Neural crest cell (in vitro differentiated cells): Measurements from ENCODE around the gene NDUFS3. TPM values are rescaled to one million over a fixed set of nuclear protein-coding genes. Genes with fewer than 3 reads are reported as not detected.

Source experiments
- DNase-seq: peaks from one replicate; pipeline ENCODE4 v3.0.0; 2021; ENCODE audit warnings: low read depth, mixed read lengths, low spot score
- H3K27ac Mint-ChIP-seq: one replicate; pipeline ENCODE4 v1.8.0; 2021; ENCODE audit warnings: mild to moderate bottlenecking, mixed read lengths; ENCODE audit not compliant: unreplicated experiment
- H3K27me3 Mint-ChIP-seq: 2 replicates; pipeline ENCODE4 v1.8.0; 2021; ENCODE audit warnings: low read depth, mild to moderate bottlenecking, mixed read lengths
- H3K36me3 Mint-ChIP-seq: 2 replicates; pipeline ENCODE4 v1.8.0; 2021; ENCODE audit warnings: low read depth, mild to moderate bottlenecking, mixed read lengths
- H3K4me1 Mint-ChIP-seq: 2 replicates; pipeline ENCODE4 v1.8.0; 2021; ENCODE audit warnings: mixed read lengths
- H3K4me3 Mint-ChIP-seq: one replicate; pipeline ENCODE4 v1.8.0; 2021; ENCODE audit warnings: mild to moderate bottlenecking, mixed read lengths
- H3K9me3 Mint-ChIP-seq: 2 replicates; pipeline ENCODE4 v1.8.0; 2021; ENCODE audit warnings: mixed read lengths
- total RNA-seq: library from RNA; stranded (reverse); gene quantifications from 2 replicates; pipeline ENCODE4 v1.2.1, GENCODE V29; 2021
- TF ChIP-seq, protein P1 (sequence below): fragments of 200-600 bp; sonication (generic); conservative IDR thresholded peaks from 2 replicates; pipeline ENCODE4 v1.5.0; 2021; ENCODE audit warnings: antibody characterized with exemption, mild to moderate bottlenecking

NDUFS3 gene
- total RNA-seq, 1 donor from 2014 or later = 172 TPM

DNA sequence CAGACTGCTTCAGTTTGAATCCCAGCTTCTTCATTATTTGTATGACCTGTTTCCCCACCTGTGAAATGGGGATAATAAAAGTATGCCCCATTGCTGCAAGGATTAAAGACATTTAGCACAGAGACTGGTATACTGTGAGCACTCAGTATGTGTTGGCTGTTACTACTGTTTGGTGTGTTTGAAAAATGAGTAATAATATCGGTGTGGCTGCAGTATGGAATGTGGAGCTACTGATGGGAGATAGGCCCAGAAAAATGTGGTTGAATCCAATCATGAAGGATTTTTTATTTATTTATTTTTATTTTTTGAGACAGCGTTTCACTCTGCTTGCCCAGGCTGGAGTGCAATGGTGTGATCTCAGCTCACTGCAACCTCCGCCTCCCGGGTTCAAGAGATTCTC, 24.4 kb downstream of the NDUFS3 start:
- Mint-ChIP-seq H3K36me3 (peaks cover 3% of the 10 kb centered on the region), H3K27ac (no peak overlapping the region), H3K4me3 (no peak overlapping the region), H3K4me1 (peaks cover 5% of the 10 kb centered on the region), H3K27me3 (no peaks in the 10 kb centered on the region), H3K9me3 (no peaks in the 10 kb centered on the region)
- TF ChIP-seq, protein P1, sequence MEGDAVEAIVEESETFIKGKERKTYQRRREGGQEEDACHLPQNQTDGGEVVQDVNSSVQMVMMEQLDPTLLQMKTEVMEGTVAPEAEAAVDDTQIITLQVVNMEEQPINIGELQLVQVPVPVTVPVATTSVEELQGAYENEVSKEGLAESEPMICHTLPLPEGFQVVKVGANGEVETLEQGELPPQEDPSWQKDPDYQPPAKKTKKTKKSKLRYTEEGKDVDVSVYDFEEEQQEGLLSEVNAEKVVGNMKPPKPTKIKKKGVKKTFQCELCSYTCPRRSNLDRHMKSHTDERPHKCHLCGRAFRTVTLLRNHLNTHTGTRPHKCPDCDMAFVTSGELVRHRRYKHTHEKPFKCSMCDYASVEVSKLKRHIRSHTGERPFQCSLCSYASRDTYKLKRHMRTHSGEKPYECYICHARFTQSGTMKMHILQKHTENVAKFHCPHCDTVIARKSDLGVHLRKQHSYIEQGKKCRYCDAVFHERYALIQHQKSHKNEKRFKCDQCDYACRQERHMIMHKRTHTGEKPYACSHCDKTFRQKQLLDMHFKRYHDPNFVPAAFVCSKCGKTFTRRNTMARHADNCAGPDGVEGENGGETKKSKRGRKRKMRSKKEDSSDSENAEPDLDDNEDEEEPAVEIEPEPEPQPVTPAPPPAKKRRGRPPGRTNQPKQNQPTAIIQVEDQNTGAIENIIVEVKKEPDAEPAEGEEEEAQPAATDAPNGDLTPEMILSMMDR = no peak
- DNase-seq = no peak

DNA sequence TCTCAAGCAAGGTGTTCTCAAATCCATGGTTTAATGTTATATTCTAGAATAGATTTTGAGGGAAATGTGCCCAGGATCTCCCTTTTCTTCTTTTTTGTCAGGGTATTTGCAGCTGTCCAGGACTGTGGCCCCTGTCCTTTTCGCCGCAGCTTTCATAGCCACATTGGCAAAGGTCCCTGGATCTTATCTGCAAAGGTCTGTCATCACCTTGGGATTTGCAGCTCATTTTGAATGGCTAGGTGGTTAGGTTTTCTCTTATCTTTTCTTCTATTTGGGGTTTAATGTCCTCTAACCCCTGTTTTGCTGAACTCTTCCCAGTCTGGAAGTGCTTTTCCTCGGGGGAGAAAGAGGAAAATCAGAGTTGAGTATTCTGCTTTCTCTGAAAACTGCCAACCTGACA, 27.0 kb downstream of the NDUFS3 start:
- Mint-ChIP-seq H3K27me3 (no peaks in the 10 kb centered on the region), H3K9me3 (no peaks in the 10 kb centered on the region), H3K4me1 (peaks cover 5% of the 10 kb centered on the region), H3K36me3 (peaks cover 4% of the 10 kb centered on the region), H3K27ac (no peak overlapping the region), H3K4me3 (no peak overlapping the region)
- no peak for DNase-seq
- TF ChIP-seq, protein P1 = no peak

DNA sequence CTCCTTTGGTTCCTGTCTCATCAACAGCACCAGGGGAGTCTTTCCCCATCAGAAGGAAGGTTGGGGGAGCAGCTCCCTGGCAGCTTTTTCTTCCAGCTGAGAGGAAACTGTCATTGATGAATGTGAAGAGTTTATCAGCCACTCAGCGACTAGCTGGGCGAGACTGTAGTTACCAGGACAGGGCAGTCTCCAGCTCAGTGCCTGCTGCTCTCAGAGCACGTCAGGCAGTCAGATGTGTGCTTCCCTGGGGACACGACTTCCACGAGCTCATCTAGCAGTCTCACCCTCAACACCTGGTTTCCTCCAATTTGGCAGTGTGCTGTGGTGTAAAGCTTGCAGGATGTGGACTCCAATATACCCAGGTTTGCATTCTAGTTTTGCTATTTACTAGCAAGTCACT, 27.9 kb downstream of the NDUFS3 start:
- no peak overlapping the region for H3K27ac Mint-ChIP-seq
- H3K36me3 Mint-ChIP-seq = peaks cover 4% of the 10 kb centered on the region
- no peak for DNase-seq
- TF ChIP-seq, protein P1 = no peak
- H3K4me1 Mint-ChIP-seq = peaks cover 5% of the 10 kb centered on the region
- H3K4me3 Mint-ChIP-seq = no peak overlapping the region
- no peaks in the 10 kb centered on the region for H3K9me3 Mint-ChIP-seq
- H3K27me3 Mint-ChIP-seq = no peaks in the 10 kb centered on the region

DNA sequence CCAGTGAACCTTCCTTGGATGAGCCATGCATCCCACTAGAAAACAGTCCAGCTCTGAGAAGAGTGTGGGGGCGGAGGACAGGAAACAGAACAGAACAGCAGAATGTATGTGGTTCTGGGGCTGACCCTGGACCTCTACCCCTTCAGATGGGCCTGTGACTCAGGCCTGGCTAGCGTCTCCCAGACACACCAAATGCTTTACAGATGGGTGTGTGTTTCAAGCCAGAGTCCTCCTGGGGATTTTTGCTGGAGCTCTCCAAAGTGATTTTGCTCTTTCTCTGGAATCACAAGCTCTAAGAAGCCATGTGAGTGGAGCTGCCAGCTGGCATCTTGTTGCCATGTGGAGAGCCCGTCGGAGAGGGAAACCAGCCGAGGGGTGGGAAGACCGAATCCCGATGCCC, 28.5 kb downstream of the NDUFS3 start:
- H3K4me3 Mint-ChIP-seq = no peak overlapping the region
- TF ChIP-seq, protein P1 = no peak
- H3K4me1 Mint-ChIP-seq = peaks cover 5% of the 10 kb centered on the region
- H3K27me3 Mint-ChIP-seq = no peaks in the 10 kb centered on the region
- no peak overlapping the region for H3K27ac Mint-ChIP-seq
- H3K36me3 Mint-ChIP-seq = peaks cover 4% of the 10 kb centered on the region
- DNase-seq = no peak
- H3K9me3 Mint-ChIP-seq = no peaks in the 10 kb centered on the region

DNA sequence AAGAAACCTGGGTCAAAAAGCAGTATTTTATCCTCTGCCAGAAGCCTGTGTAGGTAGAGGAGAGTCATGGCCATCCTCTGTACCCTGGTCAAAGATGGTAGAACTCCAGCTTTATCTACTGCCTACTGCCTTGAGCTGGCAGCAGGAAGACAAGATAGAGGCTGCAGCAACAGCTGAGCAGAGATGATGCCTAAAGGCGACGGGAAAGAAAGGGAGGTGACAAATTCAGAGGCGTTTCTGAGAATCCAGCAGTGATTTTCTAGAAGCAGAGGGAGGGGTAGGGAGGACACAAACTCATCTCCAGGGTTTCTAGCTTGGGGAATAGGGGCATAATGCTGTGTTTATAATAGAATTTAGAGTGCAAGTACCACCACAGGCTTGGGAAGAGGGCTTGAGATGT, 30.8 kb downstream of the NDUFS3 start:
- TF ChIP-seq, protein P1 = no peak

DNA sequence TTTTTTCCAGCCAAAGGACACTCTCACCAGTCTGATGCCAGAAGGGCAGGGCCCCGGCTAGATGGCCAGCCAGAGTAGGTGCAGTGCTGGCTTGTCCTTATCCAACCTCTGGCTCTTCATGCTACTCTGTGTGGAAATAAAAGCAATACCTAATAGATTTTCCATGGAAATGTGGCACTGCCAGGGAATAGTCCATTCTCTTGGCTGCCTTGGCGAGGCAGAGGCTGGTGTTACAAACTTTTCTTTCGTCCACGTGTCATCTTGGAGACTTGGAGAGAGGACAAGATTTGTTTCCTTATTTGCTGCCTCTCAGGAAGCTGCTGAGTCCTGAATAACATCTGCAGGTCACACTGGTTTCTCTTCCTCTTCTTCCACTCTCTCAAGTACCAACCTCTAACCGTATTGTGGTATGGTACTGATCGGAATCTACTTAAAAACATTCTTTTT, 32.5 kb downstream of the NDUFS3 start:
- Mint-ChIP-seq H3K4me3 (no peak overlapping the region), H3K36me3 (peaks cover 4% of the 10 kb centered on the region), H3K9me3 (no peaks in the 10 kb centered on the region), H3K27ac (no peak overlapping the region), H3K27me3 (no peaks in the 10 kb centered on the region), H3K4me1 (peaks cover 5% of the 10 kb centered on the region)
- no peak for DNase-seq
- TF ChIP-seq, protein P1 = no peak

More for the DNA sequence above, 30.8 kb downstream of the NDUFS3 start:
- no peaks in the 10 kb centered on the region for H3K9me3 Mint-ChIP-seq
- H3K36me3 Mint-ChIP-seq = peaks cover 4% of the 10 kb centered on the region
- peaks cover 5% of the 10 kb centered on the region for H3K4me1 Mint-ChIP-seq
- no peaks in the 10 kb centered on the region for H3K27me3 Mint-ChIP-seq
- H3K4me3 Mint-ChIP-seq = no peak overlapping the region
- no peak for DNase-seq
- peak overlapping the region; percentile 5 for H3K27ac Mint-ChIP-seq
